Uterus (tissue), 4 donors: ENCODE data around the gene CAPN9. TPM values are rescaled to one million over a fixed set of nuclear protein-coding genes. Genes with fewer than 3 reads are reported as not detected.

Experiments used
- DNase-seq, 2 donors: peaks; one replicate each; pipeline ENCODE4 v3.0.0-alpha.2; 2019 to 2020
- H3K27ac ChIP-seq, 2 donors: fragments of 200-600 bp; sonication (generic); 1 replicate in 1 of 2; 2 replicates in 1 of 2; pipeline ENCODE4 v1.5.1; 2016 to 2018
- H3K27me3 ChIP-seq, 2 donors: fragments of 200-600 bp; sonication (generic); one replicate each; pipeline ENCODE4 v1.5.1; 2018 to 2019; ENCODE audit warnings: control low read depth in 1 of 2
- H3K36me3 ChIP-seq, 2 donors: fragments of 200-600 bp; sonication (generic); one replicate each; pipeline ENCODE4 v1.5.1; 2019; ENCODE audit warnings: control low read depth in 1 of 2
- H3K4me1 ChIP-seq, 2 donors: fragments of 200-600 bp; sonication (generic); one replicate each; pipeline ENCODE4 v1.5.1; 2018 to 2019; ENCODE audit warnings: control low read depth in 1 of 2
- H3K4me3 ChIP-seq, 2 donors: fragments of 200-600 bp; sonication (generic); 1 replicate in 1 of 2; 2 replicates in 1 of 2; pipeline ENCODE4 v1.5.1; 2018 to 2019; ENCODE audit warnings: mild to moderate bottlenecking in 1 of 2
- H3K9me3 ChIP-seq, 2 donors: fragments of 200-600 bp; sonication (generic); one replicate each; pipeline ENCODE4 v1.5.1; 2019; ENCODE audit warnings: control low read depth in 1 of 2
- CTCF ChIP-seq, 4 experiments: fragments of 200-600 bp in 2 of 4; fragments of 450-650 bp in 2 of 4; sonication (generic) in 2 of 4; IDR thresholded peaks; one replicate each; pipeline ENCODE4 v1.5.1; 2016 to 2019; ENCODE audit warnings: antibody characterized with exemption in 4 of 4, mild to moderate bottlenecking in 2 of 4, moderate library complexity in 1 of 4
- POLR2A ChIP-seq, 2 donors: fragments of 450-650 bp; IDR thresholded peaks; one replicate each; pipeline ENCODE4 v1.6.1; 2016; ENCODE audit warnings: antibody characterized with exemption in 2 of 2, mild to moderate bottlenecking in 1 of 2, moderate library complexity in 1 of 2
- intact Hi-C: fragments of 100-400 bp; cut with DNase I; formaldehyde crosslinking; loops from one replicate; pipeline ENCODE4 v1.15.1; 2023; ENCODE audit warnings: low total_unique reads
- total RNA-seq, 4 donors: library from RNA; depleted of rRNA in 3 of 4; stranded (reverse); fragments of >200 nt in 3 of 4; gene quantifications; one replicate each; pipeline versions ENCODE4 v1.1.0 to v1.2.4, GENCODE V29; 2014 to 2023
- donor health status: DM: yes; HTN: yes; CAD: no.

The CAPN9 gene
- total RNA-seq, 4 donors from 2014 or later: 0.41 TPM; not detected in 3

GRCh38 chr1:230701895-230702768, 45.1 kb upstream of the CAPN9 start:
- Histone ChIP-seq H3K4me3 (no peak overlapping the region), H3K4me1 (no peaks in the 10 kb centered on the region), H3K9me3 (no peaks in the 10 kb centered on the region), H3K27ac (no peak overlapping the region), H3K27me3 (no peaks in the 10 kb centered on the region), H3K36me3 (no peaks in the 10 kb centered on the region)
- no peak for DNase-seq
- intact Hi-C loops: no loop called here
- TF ChIP-seq CTCF (IDR thresholded peaks at IDR 0.05): no peak

- Histone ChIP-seq H3K4me3 (no peak overlapping the region), H3K9me3 (no peaks in the 10 kb centered on the region), H3K27me3 (no peaks in the 10 kb centered on the region), H3K36me3 (no peaks in the 10 kb centered on the region), H3K4me1 (no peaks in the 10 kb centered on the region), H3K27ac (no peak overlapping the region)
- no peak for DNase-seq
- no peak for TF ChIP-seq CTCF (IDR thresholded peaks at IDR 0.05)
- TF ChIP-seq POLR2A (IDR thresholded peaks at IDR 0.05): no peak
- intact Hi-C loops: no loop called here
These were observed 44.1 kb upstream of the CAPN9 start for GRCh38 chr1:230702934-230703678.

GRCh38 chr1:230703679-230704385, 43.4 kb upstream of the CAPN9 start:
- Histone ChIP-seq H3K27ac (no peak overlapping the region), H3K36me3 (no peaks in the 10 kb centered on the region), H3K4me3 (no peak overlapping the region), H3K4me1 (no peaks in the 10 kb centered on the region), H3K27me3 (no peaks in the 10 kb centered on the region), H3K9me3 (no peaks in the 10 kb centered on the region)
- no peak for DNase-seq
- intact Hi-C loops: no loop called here
- TF ChIP-seq CTCF (IDR thresholded peaks at IDR 0.05) (no peak), POLR2A (IDR thresholded peaks at IDR 0.05) (no peak)

- Histone ChIP-seq H3K36me3 (no peaks in the 10 kb centered on the region), H3K4me3 (no peak overlapping the region), H3K27me3 (no peaks in the 10 kb centered on the region), H3K27ac (no peak overlapping the region), H3K9me3 (no peaks in the 10 kb centered on the region), H3K4me1 (no peaks in the 10 kb centered on the region)
- intact Hi-C loops: no loop called here
- DNase-seq: no peak
- TF ChIP-seq CTCF (IDR thresholded peaks at IDR 0.05) (no peak), POLR2A (IDR thresholded peaks at IDR 0.05) (no peak)
These were observed 42.4 kb upstream of the CAPN9 start for GRCh38 chr1:230704830-230705229.
